ENCODE measurements around the gene XDH.

DNA sequence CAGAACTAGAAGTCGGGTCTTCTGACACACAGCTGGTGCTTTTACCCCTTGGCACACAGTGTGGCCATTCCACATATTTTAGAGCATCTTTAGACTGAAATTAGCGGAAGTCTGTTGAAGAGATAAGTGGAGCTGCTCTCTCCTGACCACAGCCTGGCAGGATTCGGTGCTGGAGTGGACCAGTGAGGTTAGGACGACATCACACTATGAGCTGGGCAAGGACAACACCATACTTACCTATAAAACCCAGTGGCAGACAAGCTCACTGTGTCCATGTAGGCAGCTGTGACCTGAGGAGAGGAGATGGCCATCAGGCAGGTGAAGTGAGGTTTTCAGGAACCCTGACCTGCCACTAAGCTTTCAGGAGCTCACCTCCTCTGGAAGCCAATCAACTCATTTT, 70.1 kb downstream of the XDH start:
- TF ChIP-seq, protein P1, sequence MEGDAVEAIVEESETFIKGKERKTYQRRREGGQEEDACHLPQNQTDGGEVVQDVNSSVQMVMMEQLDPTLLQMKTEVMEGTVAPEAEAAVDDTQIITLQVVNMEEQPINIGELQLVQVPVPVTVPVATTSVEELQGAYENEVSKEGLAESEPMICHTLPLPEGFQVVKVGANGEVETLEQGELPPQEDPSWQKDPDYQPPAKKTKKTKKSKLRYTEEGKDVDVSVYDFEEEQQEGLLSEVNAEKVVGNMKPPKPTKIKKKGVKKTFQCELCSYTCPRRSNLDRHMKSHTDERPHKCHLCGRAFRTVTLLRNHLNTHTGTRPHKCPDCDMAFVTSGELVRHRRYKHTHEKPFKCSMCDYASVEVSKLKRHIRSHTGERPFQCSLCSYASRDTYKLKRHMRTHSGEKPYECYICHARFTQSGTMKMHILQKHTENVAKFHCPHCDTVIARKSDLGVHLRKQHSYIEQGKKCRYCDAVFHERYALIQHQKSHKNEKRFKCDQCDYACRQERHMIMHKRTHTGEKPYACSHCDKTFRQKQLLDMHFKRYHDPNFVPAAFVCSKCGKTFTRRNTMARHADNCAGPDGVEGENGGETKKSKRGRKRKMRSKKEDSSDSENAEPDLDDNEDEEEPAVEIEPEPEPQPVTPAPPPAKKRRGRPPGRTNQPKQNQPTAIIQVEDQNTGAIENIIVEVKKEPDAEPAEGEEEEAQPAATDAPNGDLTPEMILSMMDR (conservative IDR thresholded peaks at IDR 0.05), result no peak
- TF ChIP-seq ZFX (IDR thresholded peaks at IDR 0.05), result no peak

Measured in C4-2B (cell line).